GM12878 (cell line): ENCODE results near the gene MYH9. TPM values are rescaled to one million over a fixed set of nuclear protein-coding genes. Genes with fewer than 3 reads are reported as not detected.

Experiments used
- ATAC-seq: fragments of 200-7000 bp; cut with Tn5 transposase; 3 replicates; pipeline ENCODE4 v1.9.1; 2020; ENCODE audit warnings: mild to moderate bottlenecking, moderate library complexity
- BruUV-seq: library from RNA; stranded (reverse); fragments of 400-500 nt; replicated peaks from 2 replicates; lab custom pipeline; 2021; lab: Mats Ljungman, UMichigan
- CTCF ChIA-PET: fragments of 300-600 bp; sonication (Branson Sonifier 250); formaldehyde crosslinking; extraction: SDS; loops from one replicate; lab custom pipeline; 2021; ENCODE audit warnings: inconsistent platforms; lab: Yijun Ruan, JAX
- POLR2A ChIA-PET: fragments of 350-600 bp; formaldehyde crosslinking; extraction: SDS; loops from one replicate; lab custom pipeline; 2021; ENCODE audit warnings: inconsistent platforms; lab: Charles Lee
- RAD21 ChIA-PET: fragments of 300-600 bp; sonication (Branson Sonifier 250); formaldehyde crosslinking; loops from one replicate; lab custom pipeline; 2023; ENCODE audit warnings: antibody characterized with exemption; ENCODE audit not compliant: unreplicated experiment; lab: Charles Lee
- SMC1A ChIA-PET: fragments of 300-600 bp; sonication (Branson Sonifier 250); formaldehyde crosslinking; loops from one replicate; lab custom pipeline; 2023; ENCODE audit not compliant: unreplicated experiment, uncharacterized antibody; lab: Charles Lee
- DNase-seq: peaks from one replicate; pipeline ENCODE4 v3.0.0-alpha.2; 2011; ENCODE audit warnings: low read depth, low spot score
- FAIRE-seq: peaks from 3 replicates; lab custom pipeline; 2011; peaks lifted over from hg19 to GRCh38; lab: Jason Lieb, UNC
- H2AFZ ChIP-seq: 2 replicates; pipeline ENCODE4 v1.6.0; 2011; ENCODE audit warnings: low read depth, low read length, control low read depth; ENCODE audit not compliant: control insufficient read depth
- H3K27ac ChIP-seq: 2 replicates; pipeline ENCODE4 v1.5.1; 2011; ENCODE audit warnings: control low read depth; ENCODE audit not compliant: control insufficient read depth, insufficient read depth
- H3K27me3 ChIP-seq, 2 experiments: replicated peaks in 1 of 2; 2 replicates each; pipeline versions ENCODE4 v1.6.0 to v1.6.1; 2011; ENCODE audit warnings: low read length in 1 of 2; ENCODE audit not compliant: control insufficient read depth in 2 of 2, insufficient read depth in 2 of 2
- H3K36me3 ChIP-seq, 2 experiments: 2 replicates each; pipeline ENCODE4 v1.5.1; 2011; ENCODE audit warnings: low read length in 1 of 2; ENCODE audit not compliant: control insufficient read depth in 2 of 2, insufficient read depth in 2 of 2
- H3K4me1 ChIP-seq: 2 replicates; pipeline ENCODE4 v1.6.1; 2011; ENCODE audit warnings: mild to moderate bottlenecking, low read length, moderate library complexity, mixed read lengths; ENCODE audit not compliant: control insufficient read depth, insufficient read depth
- H3K4me2 ChIP-seq: 2 replicates; pipeline ENCODE4 v1.6.0; 2011; ENCODE audit warnings: control low read depth; ENCODE audit not compliant: control insufficient read depth, insufficient read depth
- H3K4me3 ChIP-seq: fragments of 200-600 bp; sonication (generic); 2 replicates; pipeline ENCODE4 v1.5.1; 2016
- H3K79me2 ChIP-seq: 2 replicates; pipeline ENCODE4 v1.6.0; 2011; ENCODE audit warnings: low read length; ENCODE audit not compliant: control insufficient read depth, insufficient read depth
- H3K9ac ChIP-seq: 2 replicates; pipeline ENCODE4 v1.8.0; 2011; ENCODE audit warnings: low read length, control low read depth, mixed read lengths; ENCODE audit not compliant: control insufficient read depth, insufficient read depth
- H3K9me3 ChIP-seq: replicated peaks from 3 replicates; pipeline ENCODE4 v1.5.1; 2011; ENCODE audit warnings: mild to moderate bottlenecking, low read length; ENCODE audit not compliant: control insufficient read depth, insufficient read depth
- H4K20me1 ChIP-seq: 2 replicates; pipeline ENCODE4 v1.6.0; 2011; ENCODE audit not compliant: control insufficient read depth, insufficient read depth
- E2F8 ChIP-seq: fragments of 450-650 bp; IDR thresholded peaks from 2 replicates; pipeline ENCODE4 v1.6.1; 2018; ENCODE audit warnings: mild to moderate bottlenecking, low read depth, moderate library complexity; ENCODE audit not compliant: partially characterized antibody
- MLLT1 ChIP-seq: fragments of 450-650 bp; IDR thresholded peaks from 2 replicates; pipeline ENCODE4 v1.6.1; 2016; ENCODE audit warnings: mild to moderate bottlenecking
- MTA3 ChIP-seq: IDR thresholded peaks from 2 replicates; pipeline ENCODE4 v1.6.1; 2012; ENCODE audit warnings: low read length, inconsistent platforms, borderline replicate concordance
- MXI1 ChIP-seq: fragments of 150-350 bp; IDR thresholded peaks from 2 replicates; pipeline ENCODE4 v1.6.1; 2011; ENCODE audit warnings: low read depth, mild to moderate bottlenecking, inconsistent platforms, low read length, improper control_type of control experiment
- NFXL1 ChIP-seq: fragments of 450-650 bp; IDR thresholded peaks from 2 replicates; pipeline ENCODE4 v1.6.1; 2017; ENCODE audit warnings: antibody characterized with exemption, mild to moderate bottlenecking, borderline replicate concordance
- NR2C1 ChIP-seq: fragments of 450-650 bp; IDR thresholded peaks from 2 replicates; pipeline ENCODE4 v1.6.1; 2017; ENCODE audit warnings: antibody characterized with exemption, mild to moderate bottlenecking, moderate library complexity
- NRF1 ChIP-seq: conservative IDR thresholded peaks from 2 replicates; pipeline ENCODE4 v1.6.1; 2011; ENCODE audit warnings: mild to moderate bottlenecking, low read depth, low read length, improper control_type of control experiment
- SIX5 ChIP-seq: IDR thresholded peaks from 2 replicates; pipeline ENCODE4 v1.6.1; 2011; ENCODE audit warnings: mild to moderate bottlenecking, low read depth, low read length, moderate library complexity; ENCODE audit not compliant: severe bottlenecking
- TCF12 ChIP-seq: IDR thresholded peaks from 2 replicates; pipeline ENCODE4 v1.6.1; 2011; ENCODE audit warnings: low read depth, mild to moderate bottlenecking, low read length
- USF1 ChIP-seq: IDR thresholded peaks from 2 replicates; pipeline ENCODE4 v1.6.1; 2011; ENCODE audit warnings: borderline replicate concordance, low read depth, mild to moderate bottlenecking, moderate library complexity, mixed read lengths, low read length; ENCODE audit not compliant: insufficient read depth; ENCODE audit errors: extremely low read length
- ZNF217 ChIP-seq: fragments of 450-650 bp; IDR thresholded peaks from 2 replicates; pipeline ENCODE4 v1.6.1; 2017; ENCODE audit warnings: antibody characterized with exemption, mild to moderate bottlenecking
- WGBS: methylation state at CpG from one replicate; pipeline ENCODE4 v1.1.6; 2016; ENCODE audit warnings: low lambda C conversion rate; ENCODE audit not compliant: insufficient replicate concordance, insufficient coverage; ENCODE audit errors: missing lambda C conversion rate; 5-methylcytosine and 5-hydroxymethylcytosine counted together
- in situ Hi-C: fragments of 300-500 bp; cut with MboI; formaldehyde crosslinking; loops from 9 replicates; pipeline ENCODE4 v1.14.3; 2018; ENCODE audit warnings: mixed read lengths
- intact Hi-C: fragments of 100-400 bp; cut with micrococcal nuclease; formaldehyde crosslinking; loops from one replicate; pipeline ENCODE4 v1.14.2; 2022; ENCODE audit not compliant: unreplicated experiment
- polyA plus RNA-seq, 11 experiments: library from polyadenylated mRNA; depleted of rRNA in 4 of 11; unstranded in 6 of 11; stranded (reverse) in 5 of 11; fragments of >200 nt; fragmentation: Nextera tagmentation in 4 of 11; fragmentation: Illumina TruSeq in 1 of 11; extraction: Ambion mirVana in 4 of 11; extraction: Trizol in 1 of 11; gene quantifications; 1 replicate in 1 of 11; 2 replicates in 10 of 11; pipeline versions ENCODE4 v1.2.1 to v1.2.3, GENCODE V29; 2011 to 2016; ENCODE audit warnings: inconsistent platforms in 2 of 11, missing spikeins in 2 of 11, low read depth in 1 of 11
- total RNA-seq, 4 experiments: library from RNA; depleted of rRNA in 3 of 4; stranded (reverse); fragments of >200 nt in 3 of 4; fragmentation: Illumina TruSeq in 1 of 4; extraction: Trizol in 1 of 4; gene quantifications; 2 replicates each; pipeline versions ENCODE4 v1.2.1 to v1.2.3, GENCODE V29; 2013 to 2021
- TF ChIP-seq, protein P1 (sequence below): IDR thresholded peaks from 2 replicates; pipeline ENCODE4 v1.6.1; 2011; ENCODE audit warnings: mild to moderate bottlenecking, low read depth, low read length, moderate library complexity; ENCODE audit not compliant: insufficient replicate concordance
- TF ChIP-seq, protein P2 (sequence below): fragments of 450-650 bp; IDR thresholded peaks from 2 replicates; pipeline ENCODE4 v1.6.1; 2017; ENCODE audit warnings: low read depth, mild to moderate bottlenecking, moderate library complexity

The MYH9 gene
- total and polyA plus RNA-seq, 10 of the 15 experiments (the other 5 are each of a cell fraction or from before 2014, with no cell fraction given), result 5.1 to 525 (median 145) TPM

GRCh38 chr22:36332623-36333332, 55.0 kb downstream of the MYH9 start:
- RAD21 ChIA-PET, result interaction anchor here (0.7 to 3.0 kb wide), 11 partner anchors 27 to 138 kb away, joined by 3 to 40 read pairs (median 9); no protein-coding TSS in a partner anchor
- peaks cover 31 to 47% of the 10 kb centered on the region in 2 experiments for H3K36me3 ChIP-seq
- peak; percentile 70; the same call in 1 of the 2 replicates for TF ChIP-seq MTA3
- TF ChIP-seq NRF1, result no peak
- no peak for TF ChIP-seq E2F8
- TF ChIP-seq, protein P1, sequence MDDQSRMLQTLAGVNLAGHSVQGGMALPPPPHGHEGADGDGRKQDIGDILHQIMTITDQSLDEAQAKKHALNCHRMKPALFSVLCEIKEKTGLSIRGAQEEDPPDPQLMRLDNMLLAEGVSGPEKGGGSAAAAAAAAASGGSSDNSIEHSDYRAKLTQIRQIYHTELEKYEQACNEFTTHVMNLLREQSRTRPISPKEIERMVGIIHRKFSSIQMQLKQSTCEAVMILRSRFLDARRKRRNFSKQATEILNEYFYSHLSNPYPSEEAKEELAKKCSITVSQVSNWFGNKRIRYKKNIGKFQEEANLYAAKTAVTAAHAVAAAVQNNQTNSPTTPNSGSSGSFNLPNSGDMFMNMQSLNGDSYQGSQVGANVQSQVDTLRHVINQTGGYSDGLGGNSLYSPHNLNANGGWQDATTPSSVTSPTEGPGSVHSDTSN, result no peak
- TF ChIP-seq SIX5, result no peak
- no peak for TF ChIP-seq NFXL1
- TF ChIP-seq NR2C1, result no peak
- no peak for TF ChIP-seq USF1
- no peak; the same call in 1 of the 2 replicates for TF ChIP-seq MLLT1
- TF ChIP-seq ZNF217, result no peak
- no peak for TF ChIP-seq TCF12
- TF ChIP-seq, protein P2, sequence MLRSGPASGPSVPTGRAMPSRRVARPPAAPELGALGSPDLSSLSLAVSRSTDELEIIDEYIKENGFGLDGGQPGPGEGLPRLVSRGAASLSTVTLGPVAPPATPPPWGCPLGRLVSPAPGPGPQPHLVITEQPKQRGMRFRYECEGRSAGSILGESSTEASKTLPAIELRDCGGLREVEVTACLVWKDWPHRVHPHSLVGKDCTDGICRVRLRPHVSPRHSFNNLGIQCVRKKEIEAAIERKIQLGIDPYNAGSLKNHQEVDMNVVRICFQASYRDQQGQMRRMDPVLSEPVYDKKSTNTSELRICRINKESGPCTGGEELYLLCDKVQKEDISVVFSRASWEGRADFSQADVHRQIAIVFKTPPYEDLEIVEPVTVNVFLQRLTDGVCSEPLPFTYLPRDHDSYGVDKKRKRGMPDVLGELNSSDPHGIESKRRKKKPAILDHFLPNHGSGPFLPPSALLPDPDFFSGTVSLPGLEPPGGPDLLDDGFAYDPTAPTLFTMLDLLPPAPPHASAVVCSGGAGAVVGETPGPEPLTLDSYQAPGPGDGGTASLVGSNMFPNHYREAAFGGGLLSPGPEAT, result peak; percentile 65
- TF ChIP-seq MXI1, result peak; percentile 94

More at GRCh38 chr22:36332623-36333332, 55.0 kb downstream of the MYH9 start:
- Histone ChIP-seq H3K9ac (peak overlapping the region; percentile 83), H2AFZ (no peak overlapping the region), H4K20me1 (no peaks in the 10 kb centered on the region), H3K9me3 (no peaks in the 10 kb centered on the region), H3K27me3 (no peaks in the 10 kb centered on the region), H3K4me1 (peaks cover 59% of the 10 kb centered on the region), H3K27ac (peak overlapping the region; percentile 99), H3K79me2 (peaks cover 78% of the 10 kb centered on the region), H3K4me2 (peak overlapping the region; percentile 98), H3K4me3 (peak overlapping the region; percentile 10; the same call in 1 of the 2 replicates)
- DNase-seq (peak; percentile 59), ATAC-seq (peak; percentile 42), FAIRE-seq (peak; percentile 31)
- ChIA-PET SMC1A (interaction anchor here (0.7 to 3.4 kb wide), 19 partner anchors 11 to 170 kb away, joined by 3 to 24 read pairs (median 5); partner anchors contain the start of gene MYH9), POLR2A (interaction anchor here (0.7 to 3.8 kb wide), 11 partner anchors 11 to 1040 kb away, joined by 3 to 53 read pairs (median 4); partner anchors contain the start of gene MYH9), CTCF (interaction anchor here (1.0 to 3.7 kb wide), 10 partner anchors 13 to 154 kb away, joined by 3 to 17 read pairs (median 6); no protein-coding TSS in a partner anchor)
- under 1% methylated on average over 13 of the region's 13 CpGs for WGBS
- intact Hi-C loops, result loop anchor here (5.0 kb wide), 1 partner anchor 120 kb away; no protein-coding TSS in a partner anchor
- no TSS peak for BruUV-seq
- in situ Hi-C loops, result no loop called here
